Tibial nerve (tissue), 3 donors: ENCODE data around the gene SPTBN5.

Source experiments
- POLR2A ChIP-seq, 2 donors: fragments of 450-650 bp; IDR thresholded peaks; one replicate each; pipeline ENCODE4 v1.6.1; 2017; ENCODE audit warnings: antibody characterized with exemption in 2 of 2, mild to moderate bottlenecking in 2 of 2, moderate library complexity in 2 of 2
- TF ChIP-seq, protein P1 (sequence below), 5 experiments: fragments of 200-600 bp in 3 of 5; fragments of 450-650 bp in 2 of 5; sonication (generic) in 3 of 5; IDR thresholded peaks; one replicate each; pipeline ENCODE4 v1.5.1; 2016 to 2019; ENCODE audit warnings: antibody characterized with exemption in 5 of 5, mild to moderate bottlenecking in 3 of 5, moderate library complexity in 2 of 5

DNA sequence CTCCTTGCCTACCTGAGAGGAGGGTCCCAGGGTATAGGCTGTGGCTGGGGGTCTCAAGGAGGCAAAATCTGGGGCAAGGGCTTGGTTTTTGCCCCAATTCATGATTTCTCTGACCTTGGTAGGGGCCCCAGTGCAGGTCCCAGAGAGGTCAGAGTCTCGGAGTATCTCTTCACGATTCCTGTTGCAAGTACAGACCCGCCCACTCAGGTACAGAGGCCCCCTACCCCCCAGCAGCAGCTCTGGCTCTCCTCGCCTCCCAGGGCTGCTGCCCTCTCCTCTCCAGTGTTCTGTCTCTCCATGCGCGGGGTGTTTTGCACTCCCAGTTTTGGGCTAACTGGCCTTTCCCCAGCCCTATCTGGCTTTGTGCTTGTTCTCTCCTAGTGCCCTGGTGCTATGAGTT is 71.4 kb downstream of the SPTBN5 start:
- no peak for TF ChIP-seq POLR2A (IDR thresholded peaks at IDR 0.05)
- TF ChIP-seq, protein P1, sequence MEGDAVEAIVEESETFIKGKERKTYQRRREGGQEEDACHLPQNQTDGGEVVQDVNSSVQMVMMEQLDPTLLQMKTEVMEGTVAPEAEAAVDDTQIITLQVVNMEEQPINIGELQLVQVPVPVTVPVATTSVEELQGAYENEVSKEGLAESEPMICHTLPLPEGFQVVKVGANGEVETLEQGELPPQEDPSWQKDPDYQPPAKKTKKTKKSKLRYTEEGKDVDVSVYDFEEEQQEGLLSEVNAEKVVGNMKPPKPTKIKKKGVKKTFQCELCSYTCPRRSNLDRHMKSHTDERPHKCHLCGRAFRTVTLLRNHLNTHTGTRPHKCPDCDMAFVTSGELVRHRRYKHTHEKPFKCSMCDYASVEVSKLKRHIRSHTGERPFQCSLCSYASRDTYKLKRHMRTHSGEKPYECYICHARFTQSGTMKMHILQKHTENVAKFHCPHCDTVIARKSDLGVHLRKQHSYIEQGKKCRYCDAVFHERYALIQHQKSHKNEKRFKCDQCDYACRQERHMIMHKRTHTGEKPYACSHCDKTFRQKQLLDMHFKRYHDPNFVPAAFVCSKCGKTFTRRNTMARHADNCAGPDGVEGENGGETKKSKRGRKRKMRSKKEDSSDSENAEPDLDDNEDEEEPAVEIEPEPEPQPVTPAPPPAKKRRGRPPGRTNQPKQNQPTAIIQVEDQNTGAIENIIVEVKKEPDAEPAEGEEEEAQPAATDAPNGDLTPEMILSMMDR (IDR thresholded peaks at IDR 0.05) = no peak
